HepG2 (cell line): ENCODE data around the gene CFAP70. TPM values are rescaled to one million over a fixed set of nuclear protein-coding genes. Genes with fewer than 3 reads are reported as not detected.

Experiments used
- ATAC-seq: fragments of 200-7000 bp; cut with Tn5 transposase; 3 replicates; pipeline ENCODE4 v1.9.1; 2020; ENCODE audit warnings: mild to moderate bottlenecking, moderate library complexity
- BruUV-seq: library from RNA; stranded (reverse); fragments of 400-500 nt; replicated peaks from 2 replicates; lab custom pipeline; 2021; lab: Mats Ljungman, UMichigan
- CTCF ChIA-PET: fragments of 300-600 bp; formaldehyde crosslinking; extraction: SDS; loops from one replicate; lab custom pipeline; 2021; ENCODE audit warnings: low total read pairs, inconsistent platforms, low intra/inter-chr PET ratio; lab: Yijun Ruan, JAX
- POLR2A ChIA-PET: fragments of 350-600 bp; sonication (Branson Sonifier 250); formaldehyde crosslinking; loops from one replicate; lab custom pipeline; 2020; ENCODE audit warnings: antibody characterized with exemption, inconsistent platforms; lab: Yijun Ruan, JAX
- DNase-seq: peaks from one replicate; pipeline ENCODE4 v3.0.0-alpha.2; 2015; ENCODE audit warnings: low spot score
- FAIRE-seq: peaks from 3 replicates; lab custom pipeline; 2011; peaks lifted over from hg19 to GRCh38; lab: Jason Lieb, UNC
- H2AFZ ChIP-seq: one replicate; pipeline ENCODE4 v1.6.1; 2011; ENCODE audit warnings: low read length, inconsistent platforms
- H3K27ac ChIP-seq: fragments of 300-600 bp; 3 replicates; pipeline ENCODE4 v1.8.0; 2011; ENCODE audit warnings: mixed run types, mild to moderate bottlenecking, mixed read lengths, low read length, inconsistent platforms; ENCODE audit not compliant: insufficient read depth; ENCODE audit errors: extremely low read length
- H3K27me3 ChIP-seq, 2 experiments: fragments of 200-600 bp in 1 of 2; 2 replicates in 1 of 2; 3 replicates in 1 of 2; pipeline versions ENCODE4 v1.6.0 to v1.8.0; 2011; ENCODE audit warnings: low read length in 2 of 2, mild to moderate bottlenecking in 2 of 2, moderate library complexity in 2 of 2, inconsistent platforms in 1 of 2; ENCODE audit not compliant: insufficient read depth in 2 of 2, control insufficient read depth in 1 of 2
- H3K36me3 ChIP-seq, 2 experiments: fragments of 200-600 bp in 1 of 2; replicated peaks in 1 of 2; 2 replicates in 1 of 2; 3 replicates in 1 of 2; pipeline versions ENCODE4 v1.5.1 to v1.8.0; 2011; ENCODE audit warnings: low read length in 2 of 2, inconsistent platforms in 1 of 2; ENCODE audit not compliant: insufficient read depth in 2 of 2, control insufficient read depth in 1 of 2
- H3K4me1 ChIP-seq: 2 replicates; pipeline ENCODE4 v1.5.1; 2012; ENCODE audit warnings: low read length, inconsistent platforms; ENCODE audit not compliant: insufficient read depth
- H3K4me2 ChIP-seq: 2 replicates; pipeline ENCODE4 v1.6.0; 2011; ENCODE audit warnings: low read depth, low read length, inconsistent platforms
- H3K4me3 ChIP-seq, 3 experiments: fragments of 200-600 bp in 1 of 3; sonication (generic), shearing (Covaris generic) in 1 of 3; replicated peaks in 1 of 3; 2 replicates each; pipeline ENCODE4 v1.5.1; 2011 to 2016; ENCODE audit warnings: low read length in 3 of 3, inconsistent platforms in 2 of 3, low read depth in 2 of 3, mild to moderate bottlenecking in 2 of 3, control low read depth in 1 of 3, mixed read lengths in 1 of 3; ENCODE audit not compliant: insufficient read depth in 1 of 3
- H3K79me2 ChIP-seq: one replicate; pipeline ENCODE4 v1.6.1; 2011; ENCODE audit warnings: low read length, inconsistent platforms; ENCODE audit not compliant: insufficient read depth
- H3K9ac ChIP-seq: 2 replicates; pipeline ENCODE4 v1.6.0; 2011; ENCODE audit warnings: mild to moderate bottlenecking, low read depth, low read length, inconsistent platforms; ENCODE audit not compliant: insufficient read depth
- H3K9me3 ChIP-seq: 2 replicates; pipeline ENCODE4 v1.5.1; 2012; ENCODE audit warnings: mild to moderate bottlenecking, low read length
- H4K20me1 ChIP-seq: 2 replicates; pipeline ENCODE4 v1.6.0; 2011; ENCODE audit warnings: inconsistent platforms, mild to moderate bottlenecking, low read length, moderate library complexity; ENCODE audit not compliant: insufficient read depth
- AKNA ChIP-seq: sonication (generic); formaldehyde crosslinking; IDR thresholded peaks from 2 replicates; pipeline ENCODE4 v1.4.0; 2020; ENCODE audit warnings: missing genetic modification reagents, borderline replicate concordance
- CREB3 ChIP-seq: sonication (generic); formaldehyde crosslinking; IDR thresholded peaks from 2 replicates; pipeline ENCODE4 v1.5.0; 2020; ENCODE audit warnings: missing genetic modification reagents
- FLYWCH1 ChIP-seq: sonication (generic); formaldehyde crosslinking; IDR thresholded peaks from 2 replicates; pipeline ENCODE4 v1.8.1; 2023; ENCODE audit warnings: mild to moderate bottlenecking, missing genetic modification reagents
- HNRNPUL1 ChIP-seq: fragments of 200-400 bp; formaldehyde crosslinking; IDR thresholded peaks from 2 replicates; pipeline ENCODE4 v1.6.1; 2017; ENCODE audit warnings: low read depth, mild to moderate bottlenecking, low read length, moderate library complexity
- KDM6A ChIP-seq: IDR thresholded peaks from 2 replicates; pipeline ENCODE4 v1.6.1; 2016; ENCODE audit warnings: low read depth
- NFE2L2 ChIP-seq: fragments of 150-350 bp; IDR thresholded peaks from 2 replicates; pipeline ENCODE4 v1.6.1; 2014; ENCODE audit warnings: low read length
- SP4 ChIP-seq: sonication (generic); formaldehyde crosslinking; IDR thresholded peaks from 2 replicates; pipeline ENCODE4 v1.8.1; 2023; ENCODE audit warnings: mild to moderate bottlenecking, missing genetic modification reagents
- TFDP1 ChIP-seq: IDR thresholded peaks from 2 replicates; pipeline ENCODE4 v1.6.1; 2016; ENCODE audit warnings: missing compliant biosample characterization, missing genetic modification reagents, borderline replicate concordance
- ZC3H4 ChIP-seq: sonication (generic); formaldehyde crosslinking; IDR thresholded peaks from 2 replicates; pipeline ENCODE4 v1.4.0; 2020; ENCODE audit warnings: missing genetic modification reagents, borderline replicate concordance
- ZEB1 ChIP-seq: IDR thresholded peaks from 2 replicates; pipeline ENCODE4 v1.6.1; 2012; ENCODE audit warnings: mild to moderate bottlenecking, low read depth, inconsistent platforms; ENCODE audit not compliant: insufficient replicate concordance
- ZNF276 ChIP-seq: sonication (generic); formaldehyde crosslinking; IDR thresholded peaks from 2 replicates; pipeline ENCODE4 v1.4.0; 2020; ENCODE audit warnings: mild to moderate bottlenecking, low read depth, missing genetic modification reagents
- ZNF383 ChIP-seq: sonication (generic); formaldehyde crosslinking; IDR thresholded peaks from 2 replicates; pipeline ENCODE4 v1.4.0; 2020; ENCODE audit warnings: missing genetic modification reagents, mild to moderate bottlenecking, borderline replicate concordance
- ZNF451 ChIP-seq: sonication (generic); formaldehyde crosslinking; IDR thresholded peaks from 2 replicates; pipeline ENCODE4 v1.5.0; 2020; ENCODE audit warnings: mild to moderate bottlenecking, missing genetic modification reagents
- ZNF7 ChIP-seq: IDR thresholded peaks from 2 replicates; pipeline ENCODE4 v1.6.1; 2016; ENCODE audit warnings: missing biosample characterization, missing genetic modification reagents
- WGBS: methylation state at CpG from one replicate; pipeline ENCODE4 v1.1.6; 2017; ENCODE audit warnings: low lambda C conversion rate; 5-methylcytosine and 5-hydroxymethylcytosine counted together
- in situ Hi-C: cut with HindIII; loops from 2 replicates; pipeline ENCODE4 v1.10.0; 2017; ENCODE audit warnings: low pct_unique_long_range_greater_than_20kb; ENCODE audit not compliant: extremely low pct_ligation_motif_present
- intact Hi-C: fragments of 100-400 bp; cut with micrococcal nuclease; formaldehyde crosslinking; loops from one replicate; pipeline ENCODE4 v1.10.0; 2022; ENCODE audit not compliant: unreplicated experiment
- polyA plus RNA-seq, 8 experiments: library from polyadenylated mRNA; depleted of rRNA in 3 of 8; stranded (reverse) in 7 of 8; unstranded in 1 of 8; fragments of >200 nt; fragmentation: Illumina TruSeq in 4 of 8; extraction: Trizol in 4 of 8; gene quantifications; 2 replicates each; pipeline versions ENCODE4 v1.2.1 to v1.2.3, GENCODE V29; 2011 to 2016; ENCODE audit warnings: low read depth in 4 of 8, missing spikeins in 1 of 8, mixed read lengths in 1 of 8; ENCODE audit not compliant: insufficient read depth in 1 of 8
- total RNA-seq, 5 experiments: library from RNA; depleted of rRNA; stranded (reverse); fragments of >200 nt; fragmentation: Illumina TruSeq; extraction: Trizol; gene quantifications; 2 replicates each; pipeline ENCODE4 v1.2.3, GENCODE V29; 2016; ENCODE audit warnings: low read depth in 1 of 5

CFAP70 gene
- total and polyA plus RNA-seq, 2 of the 13 experiments (the other 11 are each of a cell fraction or from before 2014, with no cell fraction given): 0.27 to 0.38 TPM

- Histone ChIP-seq H3K79me2 (no peaks in the 10 kb centered on the region), H2AFZ (no peak overlapping the region), H3K27ac (no peak overlapping the region), H3K4me2 (no peak overlapping the region), H3K9ac (no peak overlapping the region), H3K36me3 (peaks cover 15 to 77% of the 10 kb centered on the region in 2 experiments), H4K20me1 (no peaks in the 10 kb centered on the region; the same call in 1 of the 2 replicates), H3K4me3 (no peak overlapping the region), H3K27me3 (no peaks in the 10 kb centered on the region; a peak in 1 of 5 replicates), H3K9me3 (no peaks in the 10 kb centered on the region), H3K4me1 (no peaks in the 10 kb centered on the region)
- 97% methylated on average over 7 of the region's 7 CpGs for WGBS
- no TSS peak for BruUV-seq
- no peak for FAIRE-seq
- DNase-seq: no peak
- POLR2A ChIA-PET: no interaction called here
- CTCF ChIA-PET: no interaction called here
- intact Hi-C loops (no loop called here), in situ Hi-C loops (no loop called here)
- no peak for ATAC-seq
- no peak for TF ChIP-seq AKNA (CRISPR knock-in tag)
- TF ChIP-seq ZNF7 (CRISPR knock-in tag): no peak
- TF ChIP-seq KDM6A (CRISPR knock-in tag): no peak
- TF ChIP-seq ZEB1: no peak
- TF ChIP-seq SP4: no peak
- TF ChIP-seq FLYWCH1 (CRISPR knock-in tag): no peak
- no peak for TF ChIP-seq HNRNPUL1
- no peak for TF ChIP-seq CREB3 (CRISPR knock-in tag)
- TF ChIP-seq ZNF451 (CRISPR knock-in tag): no peak
- TF ChIP-seq TFDP1 (CRISPR knock-in tag): no peak
- TF ChIP-seq NFE2L2: no peak
- no peak for TF ChIP-seq ZNF383 (CRISPR knock-in tag)
- no peak for TF ChIP-seq ZNF276 (CRISPR knock-in tag)
- TF ChIP-seq ZC3H4 (CRISPR knock-in tag): no peak
Measured at GRCh38 chr10:73386583-73386982, 27.9 kb upstream of the CFAP70 start.
